Loucy (cell line): Measurements from ENCODE around the gene PDE4DIP.
"Not testable (repeated sequence)": the region's sequence is repeated elsewhere in the genome, so short reads cannot be mapped to it uniquely, and the experiment has no call there.

Source experiments
- CTCF ChIP-seq: fragments of 200-600 bp; sonication (generic); conservative IDR thresholded peaks from 2 replicates; pipeline ENCODE4 v1.5.1; 2014; ENCODE audit warnings: mild to moderate bottlenecking, antibody characterized with exemption, low read length
- EZH2phosphoT487 ChIP-seq: fragments of 200-600 bp; IDR thresholded peaks from 2 replicates; pipeline ENCODE4 v1.6.1; 2018; ENCODE audit warnings: antibody characterized with exemption, mild to moderate bottlenecking, moderate library complexity, borderline replicate concordance

GRCh38 chr1:149043056-149043455 lies 198.8 kb downstream of the PDE4DIP start:
- TF ChIP-seq CTCF, EZH2phosphoT487: not testable (repeated sequence)
